Mucosa of descending colon (tissue), 3 donors: ENCODE data around the gene HACL1. TPM values are rescaled to one million over a fixed set of nuclear protein-coding genes. Genes with fewer than 3 reads are reported as not detected.

Source experiments
- ATAC-seq: fragments of 200-7000 bp; cut with Tn5 transposase; one replicate; pipeline ENCODE4 v1.9.1; 2020; ENCODE audit warnings: mild to moderate bottlenecking, moderate library complexity
- DNase-seq, 3 donors: peaks; one replicate each; pipeline ENCODE4 v3.0.0-alpha.2; 2020
- H3K36me3 ChIP-seq: fragments of 200-600 bp; one replicate; pipeline ENCODE4 v1.8.0; 2021; ENCODE audit warnings: low read depth, mild to moderate bottlenecking
- H3K4me1 ChIP-seq: fragments of 200-600 bp; one replicate; pipeline ENCODE4 v1.8.0; 2021; ENCODE audit warnings: low read depth, mild to moderate bottlenecking
- H3K4me3 ChIP-seq: fragments of 200-600 bp; one replicate; pipeline ENCODE4 v1.8.0; 2021; ENCODE audit warnings: mild to moderate bottlenecking
- H3K9me3 ChIP-seq: fragments of 200-600 bp; one replicate; pipeline ENCODE4 v1.8.0; 2021; ENCODE audit warnings: mild to moderate bottlenecking
- intact Hi-C, 2 donors: fragments of 100-400 bp; cut with DNase I in 1 of 2; cut with micrococcal nuclease in 1 of 2; formaldehyde crosslinking; loops; one replicate each; pipeline versions ENCODE4 v1.11.0 to v1.11.1; 2022; cut with DNase I, micrococcal nuclease
- total RNA-seq, 3 donors: library from RNA; stranded (reverse); fragmentation: NEBNext Ultra II Directional in 2 of 3; extraction: Animal tissue kit (Norgen Biotek cat#: 25700) in 2 of 3; gene quantifications; one replicate each; pipeline versions ENCODE4 v1.2.1 to v1.2.4, GENCODE V29; 2021 to 2023
- TF ChIP-seq, protein P1 (sequence below): fragments of 200-600 bp; IDR thresholded peaks from one replicate; pipeline ENCODE4 v1.8.0; 2022; ENCODE audit warnings: antibody characterized with exemption, mild to moderate bottlenecking
- donor health status: DM: no; HTN: no; CAD: no; lungs with moderate emphysema.
- donor health status: DM: no; HTN: no; CAD: no.
- donor health status: DM: no; HTN: yes; CAD: no.

Gene HACL1
- total RNA-seq, 3 donors from 2014 or later, result 15.0 to 24.2 (median 19.4) TPM

DNA sequence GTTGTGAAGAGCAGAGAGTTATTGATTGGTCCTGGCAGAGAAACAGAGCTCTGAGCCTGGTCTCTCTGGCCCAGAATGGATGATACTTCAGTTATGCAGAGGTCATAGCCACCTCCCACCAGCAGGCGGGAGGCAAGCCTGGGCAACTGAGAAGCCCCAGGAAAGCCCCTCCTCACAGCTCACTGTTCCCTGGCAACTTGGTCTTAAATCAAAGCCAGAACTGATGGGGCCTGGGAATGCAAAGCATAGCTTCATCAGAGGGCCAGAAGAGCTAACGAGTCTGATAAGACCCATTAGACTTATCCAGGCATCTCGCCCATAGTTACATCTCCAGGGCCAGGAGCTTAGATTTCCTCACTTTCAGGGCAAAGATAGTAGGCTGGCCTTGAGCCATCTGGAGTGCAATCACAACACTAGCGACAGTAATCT, 74.3 kb downstream of the HACL1 start:
- Histone ChIP-seq H3K36me3 (no peaks in the 10 kb centered on the region), H3K9me3 (no peaks in the 10 kb centered on the region), H3K4me1 (no peaks in the 10 kb centered on the region), H3K4me3 (no peak overlapping the region)
- intact Hi-C loops, result no loop called here
- TF ChIP-seq, protein P1, sequence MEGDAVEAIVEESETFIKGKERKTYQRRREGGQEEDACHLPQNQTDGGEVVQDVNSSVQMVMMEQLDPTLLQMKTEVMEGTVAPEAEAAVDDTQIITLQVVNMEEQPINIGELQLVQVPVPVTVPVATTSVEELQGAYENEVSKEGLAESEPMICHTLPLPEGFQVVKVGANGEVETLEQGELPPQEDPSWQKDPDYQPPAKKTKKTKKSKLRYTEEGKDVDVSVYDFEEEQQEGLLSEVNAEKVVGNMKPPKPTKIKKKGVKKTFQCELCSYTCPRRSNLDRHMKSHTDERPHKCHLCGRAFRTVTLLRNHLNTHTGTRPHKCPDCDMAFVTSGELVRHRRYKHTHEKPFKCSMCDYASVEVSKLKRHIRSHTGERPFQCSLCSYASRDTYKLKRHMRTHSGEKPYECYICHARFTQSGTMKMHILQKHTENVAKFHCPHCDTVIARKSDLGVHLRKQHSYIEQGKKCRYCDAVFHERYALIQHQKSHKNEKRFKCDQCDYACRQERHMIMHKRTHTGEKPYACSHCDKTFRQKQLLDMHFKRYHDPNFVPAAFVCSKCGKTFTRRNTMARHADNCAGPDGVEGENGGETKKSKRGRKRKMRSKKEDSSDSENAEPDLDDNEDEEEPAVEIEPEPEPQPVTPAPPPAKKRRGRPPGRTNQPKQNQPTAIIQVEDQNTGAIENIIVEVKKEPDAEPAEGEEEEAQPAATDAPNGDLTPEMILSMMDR, result no peak
- ATAC-seq (no peak), DNase-seq (no peak)

DNA sequence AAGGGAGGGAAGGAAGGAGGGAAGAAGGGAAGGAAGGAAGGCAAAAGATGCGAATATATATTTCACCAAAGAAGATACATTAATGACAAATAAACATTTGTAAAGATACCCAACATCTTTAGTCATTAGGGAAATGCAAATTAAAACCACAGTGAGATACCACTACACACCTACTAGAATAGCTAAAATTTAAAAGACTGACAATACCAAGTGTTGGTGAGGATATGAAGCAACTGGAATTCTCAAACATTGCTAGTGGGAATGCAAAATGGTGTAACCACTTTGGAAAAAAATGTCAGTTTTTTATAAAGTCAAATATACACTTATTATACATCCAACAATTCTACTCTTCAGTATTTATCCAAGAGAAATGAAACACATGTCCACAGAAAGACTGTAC, 75.6 kb downstream of the HACL1 start:
- Histone ChIP-seq H3K36me3 (no peaks in the 10 kb centered on the region), H3K9me3 (no peaks in the 10 kb centered on the region), H3K4me1 (no peaks in the 10 kb centered on the region), H3K4me3 (no peak overlapping the region)
- intact Hi-C loops, result no loop called here
- TF ChIP-seq, protein P1, result no peak
- DNase-seq, result no peak
- ATAC-seq, result no peak

DNA sequence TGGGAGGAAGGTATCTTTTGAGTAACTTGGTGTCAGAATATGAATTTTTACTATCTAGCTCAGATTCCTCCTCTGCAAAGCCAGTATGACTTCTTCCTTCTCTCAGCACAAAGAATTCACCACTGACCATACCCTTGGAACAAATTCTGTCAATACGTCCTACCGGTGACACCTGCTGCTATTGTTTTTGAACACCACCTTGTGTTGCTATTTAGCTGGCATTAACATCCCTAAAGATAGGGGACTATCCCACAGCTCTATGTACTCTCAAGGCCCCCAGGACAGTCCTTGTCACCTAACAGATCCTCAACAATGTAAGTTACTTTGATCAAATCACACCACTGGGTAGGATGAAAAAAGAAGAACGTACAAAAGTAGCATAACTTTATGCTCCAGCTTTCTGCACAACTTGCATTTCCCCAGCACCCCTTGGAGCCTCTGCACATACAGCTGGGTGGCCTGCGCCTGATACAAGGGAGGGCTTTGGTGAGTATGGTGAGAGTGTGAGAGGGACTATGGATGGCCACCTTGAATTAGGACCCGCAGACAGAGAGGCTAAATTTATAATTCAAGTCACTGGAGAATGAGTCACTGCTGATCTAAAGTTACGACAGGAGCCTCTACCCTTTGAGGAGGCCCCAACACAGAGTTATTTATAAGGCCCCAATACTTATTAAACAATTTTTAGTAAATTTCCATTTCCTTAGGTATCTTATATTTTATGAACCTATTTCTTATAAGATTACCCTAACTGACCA, 77.5 kb downstream of the HACL1 start:
- H3K4me1 ChIP-seq, result no peaks in the 10 kb centered on the region

DNA sequence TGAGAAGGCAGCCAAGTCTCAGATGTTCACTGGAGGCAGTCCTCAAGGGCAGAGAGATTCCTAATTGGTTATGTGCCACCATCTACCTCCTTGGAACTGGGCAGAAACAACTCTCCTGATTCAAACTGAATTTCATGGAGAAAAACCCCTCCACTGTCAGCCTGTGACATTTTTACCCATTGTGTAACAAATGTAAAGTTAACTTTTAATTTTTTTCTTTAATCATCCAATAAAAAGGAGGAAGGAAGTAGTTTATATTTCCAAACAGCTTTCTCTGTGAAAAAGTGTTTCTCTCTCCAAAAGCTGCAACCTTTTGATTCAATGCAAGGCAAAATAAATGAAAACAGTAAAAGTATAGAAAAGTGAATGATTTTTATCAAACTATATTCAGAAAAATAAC, 79.4 kb downstream of the HACL1 start:
- Histone ChIP-seq H3K9me3 (no peaks in the 10 kb centered on the region), H3K4me1 (no peaks in the 10 kb centered on the region), H3K4me3 (no peak overlapping the region), H3K36me3 (no peaks in the 10 kb centered on the region)
- DNase-seq (no peak), ATAC-seq (no peak)
- TF ChIP-seq, protein P1, result no peak
- intact Hi-C loops, result no loop called here

More for the DNA sequence above, 77.5 kb downstream of the HACL1 start:
- ATAC-seq, result no peak
- DNase-seq, result no peak
- TF ChIP-seq, protein P1, result no peak
- intact Hi-C loops, result no loop called here
- no peak overlapping the region for H3K4me3 ChIP-seq
- no peaks in the 10 kb centered on the region for H3K36me3 ChIP-seq
- H3K9me3 ChIP-seq, result no peaks in the 10 kb centered on the region

DNA sequence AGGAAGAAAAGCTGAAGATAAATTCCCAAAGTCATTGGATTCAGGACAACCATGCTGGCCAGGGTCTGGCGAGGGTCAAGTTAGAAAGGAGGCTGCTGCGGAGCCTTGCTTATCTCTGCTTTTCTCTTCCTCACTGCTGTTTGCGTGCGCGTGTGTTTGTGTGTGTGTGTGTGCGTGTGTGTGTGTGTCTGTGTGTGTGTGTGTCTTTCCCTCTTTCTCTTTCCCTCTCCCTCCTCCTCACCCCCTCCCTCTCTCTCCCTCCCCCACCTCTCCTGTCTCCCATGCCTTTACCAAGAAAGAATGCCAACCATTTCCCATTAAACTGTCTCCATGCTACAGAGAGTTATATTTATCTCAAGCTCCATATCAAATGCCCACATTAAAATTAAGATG, 79.8 kb downstream of the HACL1 start, which contains the start of gene COLQ:
COLQ (minus strand) TSS at position 134 of the 393 bp plus-strand sequence; CDS start at position 53, 81 bp downstream.
- intact Hi-C loops, result no loop called here
- Histone ChIP-seq H3K36me3 (no peaks in the 10 kb centered on the region), H3K4me3 (no peak within 1 kb of the TSS), H3K4me1 (no peaks in the 10 kb centered on the region), H3K9me3 (no peaks in the 10 kb centered on the region)
- TF ChIP-seq, protein P1, result no peak
- DNase-seq, result no peak
- ATAC-seq, result no peak
